Glutamatergic neuron (in vitro differentiated cells): ENCODE results near the gene ESYT2. TPM values are rescaled to one million over a fixed set of nuclear protein-coding genes. Genes with fewer than 3 reads are reported as not detected.

Experiments
- DNase-seq: peaks from one replicate; pipeline ENCODE4 v3.0.0; 2022
- H3K27ac Mint-ChIP-seq: one replicate; pipeline ENCODE4 v1.8.0; 2020; ENCODE audit warnings: mild to moderate bottlenecking, mixed read lengths, inconsistent platforms; ENCODE audit not compliant: unreplicated experiment
- H3K27me3 Mint-ChIP-seq: one replicate; pipeline ENCODE4 v1.8.0; 2020; ENCODE audit warnings: mild to moderate bottlenecking, moderate library complexity, mixed read lengths, inconsistent platforms; ENCODE audit not compliant: unreplicated experiment
- H3K36me3 Mint-ChIP-seq: one replicate; pipeline ENCODE4 v1.8.0; 2020; ENCODE audit warnings: mild to moderate bottlenecking, mixed read lengths, inconsistent platforms; ENCODE audit not compliant: unreplicated experiment
- H3K4me1 Mint-ChIP-seq: one replicate; pipeline ENCODE4 v1.8.0; 2020; ENCODE audit warnings: mild to moderate bottlenecking, low read depth, mixed read lengths, inconsistent platforms; ENCODE audit not compliant: unreplicated experiment
- H3K4me3 Mint-ChIP-seq: one replicate; pipeline ENCODE4 v1.8.0; 2020; ENCODE audit warnings: mild to moderate bottlenecking, mixed read lengths, inconsistent platforms; ENCODE audit not compliant: unreplicated experiment
- H3K9me3 Mint-ChIP-seq: one replicate; pipeline ENCODE4 v1.8.0; 2020; ENCODE audit warnings: mild to moderate bottlenecking, moderate library complexity, mixed read lengths, inconsistent platforms; ENCODE audit not compliant: unreplicated experiment
- total RNA-seq: library from RNA; stranded (reverse); fragmentation: NEBNext Ultra II Directional; extraction: Animal tissue kit (Norgen Biotek cat#: 25700); gene quantifications from one replicate; pipeline ENCODE4 v1.2.1, GENCODE V29; 2021; ENCODE audit not compliant: unreplicated experiment
- TF ChIP-seq, protein P1 (sequence below): fragments of 200-600 bp; sonication (generic); IDR thresholded peaks from one replicate; pipeline ENCODE4 v1.5.0; 2021; ENCODE audit not compliant: partially characterized antibody, unreplicated experiment

The ESYT2 gene
- total RNA-seq, 1 donor from 2014 or later, result 41.9 TPM

DNA sequence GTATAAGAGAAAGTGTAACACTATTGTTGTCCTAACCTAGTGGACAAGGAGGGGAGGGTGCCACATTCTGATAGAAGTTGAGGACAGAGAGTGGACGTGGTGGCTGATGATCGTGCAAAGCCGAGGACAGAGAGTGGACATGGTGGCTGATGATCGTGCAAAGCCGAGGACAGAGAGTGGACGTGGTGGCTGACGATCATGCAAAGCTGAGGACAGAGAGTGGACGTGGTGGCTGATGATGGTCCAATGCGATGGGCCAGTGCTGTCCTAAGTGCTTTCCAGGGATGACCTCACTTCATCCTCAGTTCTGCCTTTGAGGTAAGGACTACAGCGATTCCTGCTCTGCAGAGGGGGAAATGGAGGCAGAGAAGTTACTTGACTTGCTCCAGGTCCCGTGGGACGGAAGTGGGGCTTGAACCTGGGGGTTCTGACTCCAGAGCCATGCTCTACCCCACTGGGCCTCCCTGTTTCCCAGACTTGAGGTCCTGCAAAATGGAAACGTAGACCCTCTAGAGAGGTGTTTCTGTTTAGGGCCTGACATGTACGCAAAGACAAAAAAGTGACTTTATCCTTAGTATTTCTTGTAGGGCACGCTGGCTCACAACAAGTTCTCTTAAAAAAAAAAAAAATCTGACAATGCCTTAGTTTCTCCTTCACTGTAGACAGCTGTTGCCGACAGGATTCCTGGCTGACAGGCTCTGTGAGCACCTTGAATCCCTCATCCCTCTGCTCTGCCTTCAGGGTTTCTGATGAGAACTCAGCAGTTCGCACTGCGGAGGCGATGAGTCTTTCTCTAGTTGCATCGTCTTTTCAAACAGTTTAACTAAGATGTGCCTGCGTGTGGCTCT, 104.4 kb downstream of the ESYT2 start:
- no peak for DNase-seq
- TF ChIP-seq, protein P1, sequence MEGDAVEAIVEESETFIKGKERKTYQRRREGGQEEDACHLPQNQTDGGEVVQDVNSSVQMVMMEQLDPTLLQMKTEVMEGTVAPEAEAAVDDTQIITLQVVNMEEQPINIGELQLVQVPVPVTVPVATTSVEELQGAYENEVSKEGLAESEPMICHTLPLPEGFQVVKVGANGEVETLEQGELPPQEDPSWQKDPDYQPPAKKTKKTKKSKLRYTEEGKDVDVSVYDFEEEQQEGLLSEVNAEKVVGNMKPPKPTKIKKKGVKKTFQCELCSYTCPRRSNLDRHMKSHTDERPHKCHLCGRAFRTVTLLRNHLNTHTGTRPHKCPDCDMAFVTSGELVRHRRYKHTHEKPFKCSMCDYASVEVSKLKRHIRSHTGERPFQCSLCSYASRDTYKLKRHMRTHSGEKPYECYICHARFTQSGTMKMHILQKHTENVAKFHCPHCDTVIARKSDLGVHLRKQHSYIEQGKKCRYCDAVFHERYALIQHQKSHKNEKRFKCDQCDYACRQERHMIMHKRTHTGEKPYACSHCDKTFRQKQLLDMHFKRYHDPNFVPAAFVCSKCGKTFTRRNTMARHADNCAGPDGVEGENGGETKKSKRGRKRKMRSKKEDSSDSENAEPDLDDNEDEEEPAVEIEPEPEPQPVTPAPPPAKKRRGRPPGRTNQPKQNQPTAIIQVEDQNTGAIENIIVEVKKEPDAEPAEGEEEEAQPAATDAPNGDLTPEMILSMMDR, result no peak
- H3K4me3 Mint-ChIP-seq, result no peak overlapping the region
- H3K9me3 Mint-ChIP-seq, result peaks cover 2% of the 10 kb centered on the region
- H3K27me3 Mint-ChIP-seq, result peaks cover 8% of the 10 kb centered on the region
- H3K27ac Mint-ChIP-seq, result no peak overlapping the region
- H3K4me1 Mint-ChIP-seq, result no peaks in the 10 kb centered on the region
- peaks cover 4% of the 10 kb centered on the region for H3K36me3 Mint-ChIP-seq

DNA sequence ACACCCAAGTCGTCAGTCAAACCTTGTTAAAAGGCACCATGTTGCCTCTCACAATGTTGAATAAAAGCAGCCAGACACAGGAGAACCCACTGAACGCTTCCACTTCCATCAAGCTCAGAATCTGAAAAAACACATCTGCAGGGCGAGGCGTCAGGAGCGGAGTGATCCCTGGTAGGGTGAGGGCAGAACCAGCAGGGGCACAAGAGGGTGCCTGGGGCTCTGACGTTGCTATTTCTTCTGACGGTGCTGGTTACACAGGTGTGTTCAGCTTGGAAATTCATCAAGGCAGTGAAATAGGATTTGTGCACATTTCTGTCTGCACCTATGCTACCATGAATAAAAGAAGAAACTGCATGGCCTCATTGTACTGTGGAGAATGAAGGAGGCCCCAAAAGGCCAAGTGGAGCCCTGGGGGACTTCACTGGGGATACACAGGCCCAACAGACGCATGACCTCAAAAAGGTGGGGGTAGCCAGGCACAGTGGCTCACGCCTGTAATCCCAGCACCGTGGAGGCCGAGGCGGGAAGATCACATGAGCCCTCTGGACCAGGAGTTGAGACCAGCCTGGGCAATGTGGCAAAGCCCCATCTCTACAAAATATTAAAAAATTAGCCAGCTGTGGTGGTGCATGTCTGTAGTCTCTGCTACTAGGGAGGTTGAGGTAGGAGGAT, 105.5 kb downstream of the ESYT2 start:
- Mint-ChIP-seq H3K36me3 (peaks cover 4% of the 10 kb centered on the region), H3K4me3 (no peak overlapping the region), H3K27ac (no peak overlapping the region), H3K4me1 (no peaks in the 10 kb centered on the region), H3K27me3 (peaks cover 8% of the 10 kb centered on the region), H3K9me3 (peaks cover 2% of the 10 kb centered on the region)
- no peak for DNase-seq
- TF ChIP-seq, protein P1, result no peak

DNA sequence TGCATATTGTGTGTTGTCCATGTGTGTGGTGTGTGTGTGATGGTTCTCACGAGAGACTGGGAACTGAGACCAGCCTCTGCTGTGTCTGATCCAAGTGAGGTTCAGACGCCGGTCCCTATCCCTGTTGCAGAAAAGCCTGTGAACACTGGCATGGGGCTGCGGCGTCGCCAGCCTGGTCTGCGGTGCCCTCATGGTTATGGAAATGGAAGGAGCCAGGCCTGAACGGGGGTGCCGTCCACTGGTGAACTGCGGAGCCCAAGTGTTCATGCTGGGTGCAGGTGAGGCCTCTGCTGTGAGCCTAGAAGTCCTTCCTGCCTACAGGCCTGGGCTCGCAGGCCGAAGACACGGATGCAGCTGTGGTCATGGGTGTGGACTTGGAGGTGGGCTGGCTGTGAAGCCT, 106.0 kb downstream of the ESYT2 start:
- peaks cover 2% of the 10 kb centered on the region for H3K9me3 Mint-ChIP-seq
- H3K27me3 Mint-ChIP-seq, result peaks cover 6% of the 10 kb centered on the region
- no peak overlapping the region for H3K4me3 Mint-ChIP-seq
- H3K4me1 Mint-ChIP-seq, result no peaks in the 10 kb centered on the region
- no peak for DNase-seq
- TF ChIP-seq, protein P1, result no peak
- peaks cover 4% of the 10 kb centered on the region for H3K36me3 Mint-ChIP-seq
- H3K27ac Mint-ChIP-seq, result no peak overlapping the region

DNA sequence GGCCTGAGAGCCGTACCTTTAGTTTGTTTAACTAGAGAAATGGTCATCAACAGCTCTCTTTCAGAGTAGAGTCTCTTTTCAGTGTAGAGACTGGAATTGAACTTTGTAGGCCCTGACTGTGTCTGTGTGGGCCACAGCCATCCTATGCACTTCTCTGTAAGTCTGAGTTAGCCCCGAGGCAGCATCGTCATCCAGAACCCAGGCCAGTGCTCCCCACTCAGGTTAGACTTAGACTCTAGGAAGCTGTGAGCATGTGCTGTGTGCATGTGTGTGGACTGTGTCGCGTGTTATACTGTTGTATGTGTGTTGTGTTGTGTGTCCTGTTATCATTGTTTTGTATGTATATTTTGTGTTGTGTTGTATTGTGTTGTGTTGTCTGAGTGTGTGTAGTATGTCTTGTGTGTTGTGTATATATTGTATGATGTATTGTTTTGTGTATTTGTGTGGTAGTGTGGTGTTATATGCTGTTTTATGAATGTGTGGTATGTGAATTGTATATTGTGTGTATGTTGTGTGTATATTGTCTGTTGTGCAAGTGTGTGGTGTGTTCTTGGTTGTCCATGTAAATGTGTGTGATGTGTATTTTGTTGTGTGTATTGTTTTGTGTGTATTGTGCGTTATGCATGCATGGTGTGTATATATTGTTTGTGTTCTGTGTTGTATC, 106.6 kb downstream of the ESYT2 start:
- TF ChIP-seq, protein P1, result no peak
- H3K9me3 Mint-ChIP-seq, result peaks cover 2% of the 10 kb centered on the region
- H3K4me3 Mint-ChIP-seq, result no peak overlapping the region
- peaks cover 4% of the 10 kb centered on the region for H3K36me3 Mint-ChIP-seq
- no peaks in the 10 kb centered on the region for H3K4me1 Mint-ChIP-seq
- no peak overlapping the region for H3K27ac Mint-ChIP-seq
- peaks cover 6% of the 10 kb centered on the region for H3K27me3 Mint-ChIP-seq
- no peak for DNase-seq
